Activated T-helper 2 cell treated with anti-CD3 and anti-CD28 coated beads, Interferon-gamma antibody, Interleukin-2, Interleukin-4, amounts not matched to agents 10 μg/mL and 5 μg/mL and 100 μg/mL, durations not matched to agents 14 hours and 24 hours and 36 hours (primary cell): ENCODE data around the gene COQ4. TPM values are rescaled to one million over a fixed set of nuclear protein-coding genes. Genes with fewer than 3 reads are reported as not detected.

ENCODE experiments used
- DNase-seq: peaks from one replicate; pipeline ENCODE4 v3.0.0; 2021; ENCODE audit warnings: low spot score
- H3K27ac Mint-ChIP-seq: one replicate; pipeline ENCODE4 v1.8.0; 2021; ENCODE audit warnings: mixed read lengths
- H3K27me3 Mint-ChIP-seq: one replicate; pipeline ENCODE4 v1.8.0; 2021; ENCODE audit warnings: low read depth, mixed read lengths
- H3K36me3 Mint-ChIP-seq: one replicate; pipeline ENCODE4 v1.8.0; 2021; ENCODE audit warnings: low read depth, mixed read lengths
- H3K4me1 Mint-ChIP-seq: one replicate; pipeline ENCODE4 v1.8.0; 2021; ENCODE audit warnings: low read depth, mixed read lengths
- H3K4me3 Mint-ChIP-seq: one replicate; pipeline ENCODE4 v1.8.0; 2021; ENCODE audit warnings: low read depth, mild to moderate bottlenecking, moderate library complexity, mixed read lengths
- H3K9me3 Mint-ChIP-seq: one replicate; pipeline ENCODE4 v1.8.0; 2021; ENCODE audit warnings: mixed read lengths
- intact Hi-C: fragments of 100-400 bp; cut with micrococcal nuclease; formaldehyde crosslinking; loops from one replicate; pipeline ENCODE4 v1.15.1; 2023
- total RNA-seq: library from RNA; stranded (reverse); gene quantifications from 2 replicates; pipeline ENCODE4 v1.2.3, GENCODE V29; 2022

Gene COQ4
- total RNA-seq, 1 donor from 2014 or later: 49.6 TPM

- H3K27ac Mint-ChIP-seq: no peak overlapping the region
- H3K4me3 Mint-ChIP-seq: no peak overlapping the region
- H3K4me1 Mint-ChIP-seq: no peaks in the 10 kb centered on the region
- peaks cover 43% of the 10 kb centered on the region for H3K36me3 Mint-ChIP-seq
- DNase-seq: no peak
- no peaks in the 10 kb centered on the region for H3K27me3 Mint-ChIP-seq
- no peaks in the 10 kb centered on the region for H3K9me3 Mint-ChIP-seq
- intact Hi-C loops: no loop called here
These were observed 7.9 kb upstream of the COQ4 start for GRCh38 chr9:128314697-128315096.

- H3K27ac Mint-ChIP-seq: no peak overlapping the region
These were observed 6.2 kb upstream of the COQ4 start for GRCh38 chr9:128316421-128316820.

DNA sequence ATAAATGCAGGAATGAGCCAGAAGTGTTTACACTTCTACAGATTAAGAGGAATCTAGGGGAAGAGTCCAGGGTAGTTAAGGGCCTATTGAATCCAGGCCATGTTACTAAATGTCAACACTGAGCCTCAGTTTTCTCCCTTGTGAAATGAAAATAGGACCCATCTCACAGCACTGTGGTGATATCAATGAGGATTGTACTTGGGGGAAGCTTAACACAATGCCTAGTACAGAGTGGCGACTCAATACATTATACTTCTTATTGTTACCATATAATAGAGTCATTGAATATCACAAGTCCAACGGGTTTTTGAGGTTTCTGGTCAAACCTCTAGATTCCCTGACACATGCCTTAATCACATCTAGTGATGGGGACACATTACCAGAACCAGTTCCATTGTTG lies 5.0 kb upstream of the COQ4 start:
- Mint-ChIP-seq H3K36me3 (peaks cover 35% of the 10 kb centered on the region), H3K9me3 (no peaks in the 10 kb centered on the region), H3K4me1 (no peaks in the 10 kb centered on the region), H3K4me3 (no peak overlapping the region), H3K27me3 (no peaks in the 10 kb centered on the region), H3K27ac (no peak overlapping the region)
- intact Hi-C loops: no loop called here
- DNase-seq: no peak

More at GRCh38 chr9:128316421-128316820, 6.2 kb upstream of the COQ4 start:
- Mint-ChIP-seq H3K36me3 (peaks cover 35% of the 10 kb centered on the region), H3K4me1 (no peaks in the 10 kb centered on the region), H3K9me3 (no peaks in the 10 kb centered on the region), H3K4me3 (no peak overlapping the region), H3K27me3 (no peaks in the 10 kb centered on the region)
- no peak for DNase-seq
- intact Hi-C loops: no loop called here

DNA sequence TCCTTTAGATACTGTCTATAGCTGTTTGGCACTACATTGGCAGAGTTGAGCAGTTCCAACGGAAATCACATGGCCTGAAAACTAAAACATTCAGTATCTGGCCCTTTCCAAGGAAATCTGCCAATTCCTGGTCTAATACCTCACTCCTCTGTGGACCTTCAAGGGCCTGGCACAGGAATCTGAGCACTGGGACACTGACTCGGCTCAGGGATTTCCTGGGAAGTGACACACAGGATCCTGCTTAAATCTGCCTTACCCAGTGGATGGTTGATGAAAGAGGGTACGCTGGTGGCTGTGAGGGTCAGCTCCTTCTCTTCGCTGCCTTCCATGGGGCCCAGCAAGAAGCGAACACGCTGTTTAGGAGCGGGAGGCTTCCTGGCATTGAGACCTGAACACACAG lies 1.3 kb upstream of the COQ4 start:
- H3K9me3 Mint-ChIP-seq: no peaks in the 10 kb centered on the region
- H3K4me1 Mint-ChIP-seq: peaks cover 11% of the 10 kb centered on the region
- H3K36me3 Mint-ChIP-seq: peaks cover 29% of the 10 kb centered on the region
- DNase-seq: no peak
- no peak overlapping the region for H3K27ac Mint-ChIP-seq
- no peaks in the 10 kb centered on the region for H3K27me3 Mint-ChIP-seq
- H3K4me3 Mint-ChIP-seq: peak overlapping the region; percentile 99
- intact Hi-C loops: loop anchor here (5.0 kb wide), 1 partner anchor 626 kb away; the partner anchor contains the start of genes DOLK and NUP188

GRCh38 chr9:128321879-128322403 lies 698 bp upstream of the COQ4 start:
- intact Hi-C loops: loop anchor here (1.0 to 5.0 kb wide), 4 partner anchors 18 to 625 kb away; partner anchors contain the start of genes DOLK, NUP188, SLC27A4 and URM1
- Mint-ChIP-seq H3K27me3 (no peaks in the 10 kb centered on the region), H3K4me1 (peaks cover 11% of the 10 kb centered on the region), H3K27ac (peak overlapping the region; percentile 99), H3K36me3 (peaks cover 23% of the 10 kb centered on the region), H3K9me3 (no peaks in the 10 kb centered on the region), H3K4me3 (peak overlapping the region; percentile 99)
- DNase-seq: no peak

DNA sequence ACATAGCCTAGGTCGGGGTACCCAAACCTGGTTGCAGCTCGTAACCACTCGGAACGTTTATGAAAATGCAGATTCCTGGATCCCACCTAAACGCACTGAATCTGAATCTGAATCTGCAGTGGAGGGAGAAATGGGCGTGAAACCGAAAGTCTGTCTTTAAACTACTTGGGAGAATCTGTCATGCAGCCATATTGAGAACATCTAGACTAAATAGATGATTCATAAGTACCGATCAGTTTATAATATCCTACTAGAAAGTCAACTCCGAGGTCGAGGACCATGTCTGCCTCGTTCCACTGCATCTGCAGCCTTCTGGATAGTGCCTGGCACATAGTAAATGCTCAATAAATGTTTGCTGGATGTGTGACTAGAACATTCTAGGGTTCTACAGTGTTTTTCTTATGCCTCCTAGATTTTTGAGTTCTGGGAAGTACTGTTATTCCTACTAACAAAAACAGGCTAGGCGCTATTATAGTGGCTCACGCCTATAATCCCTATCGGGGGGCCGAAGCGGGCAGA lies 632 bp downstream of the COQ4 start:
- DNase-seq: no peak
- intact Hi-C loops: loop anchor here (2.0 to 5.0 kb wide), 2 partner anchors 72 to 624 kb away; partner anchors contain the start of genes DOLK and NUP188
- H3K9me3 Mint-ChIP-seq: no peaks in the 10 kb centered on the region
- no peaks in the 10 kb centered on the region for H3K27me3 Mint-ChIP-seq
- H3K4me3 Mint-ChIP-seq: peak overlapping the region; percentile 99
- peaks cover 11% of the 10 kb centered on the region for H3K4me1 Mint-ChIP-seq
- peak overlapping the region; percentile 99 for H3K27ac Mint-ChIP-seq
- H3K36me3 Mint-ChIP-seq: peaks cover 15% of the 10 kb centered on the region

GRCh38 chr9:128323791-128324190 lies 1.2 kb downstream of the COQ4 start:
- intact Hi-C loops: loop anchor here (2.0 to 5.0 kb wide), 2 partner anchors 73 to 624 kb away; partner anchors contain the start of genes DOLK and NUP188
- peak overlapping the region; percentile 99 for H3K27ac Mint-ChIP-seq

DNA sequence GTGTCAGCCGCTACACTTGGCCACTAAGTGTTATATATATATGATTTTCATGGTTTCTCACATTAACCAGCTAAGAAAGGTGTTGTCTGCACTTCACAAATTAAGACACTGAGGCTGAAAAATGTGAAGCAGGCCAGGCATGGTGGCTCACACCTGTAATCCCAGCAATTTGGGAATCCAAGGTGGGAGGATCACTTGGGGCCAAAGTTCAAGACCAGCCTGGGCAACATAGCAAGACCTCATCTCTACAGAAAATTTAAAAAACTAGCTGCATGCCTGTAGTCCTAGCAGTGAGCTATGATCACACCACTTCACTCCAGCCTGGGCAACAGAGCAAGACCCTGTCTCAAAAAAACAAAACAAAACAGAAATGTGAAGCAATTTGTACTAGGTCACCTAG lies 1.8 kb downstream of the COQ4 start:
- H3K4me1 Mint-ChIP-seq: peaks cover 11% of the 10 kb centered on the region
- no peak overlapping the region for H3K27ac Mint-ChIP-seq
- H3K27me3 Mint-ChIP-seq: no peaks in the 10 kb centered on the region
- peak overlapping the region; percentile 99 for H3K4me3 Mint-ChIP-seq
- H3K9me3 Mint-ChIP-seq: no peaks in the 10 kb centered on the region
- peaks cover 20% of the 10 kb centered on the region for H3K36me3 Mint-ChIP-seq
- intact Hi-C loops: loop anchor here (5.0 kb wide), 1 partner anchor 623 kb away; the partner anchor contains the start of genes DOLK and NUP188
- no peak for DNase-seq

More at GRCh38 chr9:128323791-128324190, 1.2 kb downstream of the COQ4 start:
- no peaks in the 10 kb centered on the region for H3K27me3 Mint-ChIP-seq
- H3K4me3 Mint-ChIP-seq: peak overlapping the region; percentile 99
- H3K4me1 Mint-ChIP-seq: peaks cover 11% of the 10 kb centered on the region
- peaks cover 19% of the 10 kb centered on the region for H3K36me3 Mint-ChIP-seq
- DNase-seq: no peak
- no peaks in the 10 kb centered on the region for H3K9me3 Mint-ChIP-seq

DNA sequence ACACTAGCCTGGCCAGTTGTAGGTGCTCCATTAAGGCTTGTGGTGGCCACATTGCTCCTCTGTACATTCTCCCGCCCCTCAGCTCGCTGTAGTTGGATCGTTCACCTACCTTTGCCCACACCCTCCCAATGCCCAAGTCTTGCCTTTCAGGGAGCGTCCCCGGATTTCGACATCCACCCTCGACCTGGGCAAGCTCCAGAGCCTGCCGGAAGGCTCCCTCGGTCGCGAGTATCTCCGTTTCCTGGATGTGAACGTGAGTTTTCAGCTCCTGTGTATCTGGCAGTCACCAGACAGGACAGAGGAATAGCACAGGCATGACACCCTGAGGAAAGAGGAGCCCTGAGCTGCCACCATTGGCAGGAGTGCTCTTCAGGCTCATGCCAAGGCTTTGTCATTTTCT lies 3.0 kb downstream of the COQ4 start:
- H3K4me3 Mint-ChIP-seq: no peak overlapping the region
- intact Hi-C loops: no loop called here

DNA sequence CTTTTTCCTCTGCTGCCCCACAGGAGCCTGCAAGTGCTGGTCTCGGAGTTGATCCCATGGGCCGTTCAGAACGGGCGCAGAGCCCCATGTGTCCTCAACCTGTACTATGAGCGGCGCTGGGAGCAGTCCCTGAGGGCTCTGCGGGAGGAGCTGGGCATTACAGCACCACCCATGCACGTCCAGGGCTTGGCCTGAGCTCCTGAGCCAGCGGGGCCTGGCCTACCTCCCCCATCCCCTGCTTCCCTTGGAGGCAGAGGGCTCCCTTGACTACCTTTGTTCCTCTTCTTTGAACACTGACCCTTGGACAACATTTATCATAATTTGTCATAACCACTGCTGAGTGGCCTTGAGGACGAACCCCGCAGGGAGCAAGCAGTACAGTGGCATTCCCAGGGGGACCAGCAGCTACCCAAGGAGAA lies 10.8 kb downstream of the COQ4 start:
- intact Hi-C loops: no loop called here
- DNase-seq: no peak
- H3K27ac Mint-ChIP-seq: no peak overlapping the region
- no peak overlapping the region for H3K4me3 Mint-ChIP-seq
- no peaks in the 10 kb centered on the region for H3K4me1 Mint-ChIP-seq
- no peaks in the 10 kb centered on the region for H3K27me3 Mint-ChIP-seq
- H3K9me3 Mint-ChIP-seq: no peaks in the 10 kb centered on the region
- peaks cover 7% of the 10 kb centered on the region for H3K36me3 Mint-ChIP-seq

More for the DNA sequence above, 3.0 kb downstream of the COQ4 start:
- Mint-ChIP-seq H3K27me3 (no peaks in the 10 kb centered on the region), H3K9me3 (no peaks in the 10 kb centered on the region), H3K4me1 (peaks cover 11% of the 10 kb centered on the region), H3K27ac (no peak overlapping the region), H3K36me3 (peaks cover 20% of the 10 kb centered on the region)
- no peak for DNase-seq

GRCh38 chr9:128335161-128335560 lies 12.5 kb downstream of the COQ4 start:
- Mint-ChIP-seq H3K27ac (no peak overlapping the region), H3K9me3 (no peaks in the 10 kb centered on the region), H3K27me3 (no peaks in the 10 kb centered on the region), H3K36me3 (peaks cover 3% of the 10 kb centered on the region), H3K4me3 (no peak overlapping the region), H3K4me1 (peaks cover 3% of the 10 kb centered on the region)
- no peak for DNase-seq
- intact Hi-C loops: no loop called here

DNA sequence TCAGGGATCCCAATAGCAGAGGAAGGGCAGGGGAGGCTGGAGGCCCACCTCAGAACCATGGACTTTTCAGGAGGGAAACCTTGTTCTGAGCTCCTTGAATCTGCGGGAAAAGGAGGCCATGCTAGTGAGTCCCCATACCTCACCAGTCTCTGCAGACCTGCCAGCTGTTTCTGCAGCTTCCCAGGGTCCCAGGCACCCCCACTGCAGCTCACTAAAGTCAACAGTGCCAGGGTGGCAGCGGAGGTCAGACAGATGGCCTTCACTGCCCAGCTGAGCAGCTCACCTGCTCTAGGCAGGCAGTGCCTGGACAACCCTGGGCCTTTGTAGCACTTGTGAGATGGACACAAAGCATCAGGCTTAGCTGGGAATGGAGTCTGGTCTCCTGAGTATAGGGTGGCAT lies 13.3 kb downstream of the COQ4 start:
- intact Hi-C loops: no loop called here
- no peaks in the 10 kb centered on the region for H3K27me3 Mint-ChIP-seq

GRCh38 chr9:128337936-128338335 lies 15.3 kb downstream of the COQ4 start:
- H3K4me1 Mint-ChIP-seq: peaks cover 7% of the 10 kb centered on the region
- intact Hi-C loops: no loop called here
- H3K27ac Mint-ChIP-seq: no peak overlapping the region
- H3K9me3 Mint-ChIP-seq: no peaks in the 10 kb centered on the region
- no peak overlapping the region for H3K4me3 Mint-ChIP-seq
- H3K27me3 Mint-ChIP-seq: no peaks in the 10 kb centered on the region
- H3K36me3 Mint-ChIP-seq: peaks cover 2% of the 10 kb centered on the region
- no peak for DNase-seq

More for the DNA sequence above, 13.3 kb downstream of the COQ4 start:
- DNase-seq: no peak
- peaks cover 3% of the 10 kb centered on the region for H3K36me3 Mint-ChIP-seq
- no peak overlapping the region for H3K27ac Mint-ChIP-seq
- H3K9me3 Mint-ChIP-seq: no peaks in the 10 kb centered on the region
- no peak overlapping the region for H3K4me3 Mint-ChIP-seq
- H3K4me1 Mint-ChIP-seq: peaks cover 3% of the 10 kb centered on the region
